Islet precursor cell (in vitro differentiated cells): ENCODE measurements around the gene PIGH.

Source experiments
- DNase-seq: peaks from one replicate; pipeline ENCODE4 v3.0.0-alpha.2; 2018

Gene PIGH

DNA sequence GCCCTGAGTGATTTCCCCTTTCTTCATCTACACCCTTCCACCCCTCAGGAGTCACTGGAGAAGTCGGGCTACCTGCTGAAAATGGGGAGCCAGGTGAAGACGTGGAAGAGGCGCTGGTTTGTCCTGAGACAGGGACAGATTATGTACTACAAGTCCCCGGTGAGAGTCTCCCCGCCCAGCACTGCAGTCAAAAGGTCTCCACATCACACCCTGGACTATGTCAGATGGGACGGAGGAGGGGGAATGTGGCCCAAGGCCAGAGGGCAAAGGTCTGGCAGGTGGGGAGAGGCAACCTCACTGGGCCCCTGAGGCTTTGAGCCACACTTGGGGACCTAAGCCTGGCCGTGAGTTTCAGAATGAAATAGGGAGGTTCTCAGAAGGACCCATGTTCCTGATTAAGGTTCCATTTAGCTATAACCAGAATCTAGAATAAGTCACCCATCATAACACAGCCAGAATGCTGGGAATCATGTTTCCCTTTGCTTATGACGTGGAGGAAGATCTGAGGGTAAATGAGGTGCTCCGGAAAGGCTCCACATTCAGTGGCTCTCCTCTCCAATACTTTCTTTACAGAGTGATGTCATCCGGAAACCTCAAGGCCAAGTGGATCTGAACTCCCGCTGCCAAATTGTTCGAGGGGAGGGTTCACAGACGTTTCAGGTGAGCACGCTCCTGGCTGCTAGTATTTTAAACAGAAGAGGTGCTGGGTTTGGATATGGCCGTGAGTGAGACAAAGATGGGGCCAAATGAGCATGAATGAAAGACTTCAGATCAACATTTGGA lies 26.6 kb downstream of the PIGH start:
- DNase-seq = peak; percentile 40

- DNase-seq = peak; percentile 34
Observed at GRCh38 chr14:67572608-67573007, 27.5 kb downstream of the PIGH start.

GRCh38 chr14:67571991-67572323 lies 28.1 kb downstream of the PIGH start:
- DNase-seq = peak; percentile 50

DNA sequence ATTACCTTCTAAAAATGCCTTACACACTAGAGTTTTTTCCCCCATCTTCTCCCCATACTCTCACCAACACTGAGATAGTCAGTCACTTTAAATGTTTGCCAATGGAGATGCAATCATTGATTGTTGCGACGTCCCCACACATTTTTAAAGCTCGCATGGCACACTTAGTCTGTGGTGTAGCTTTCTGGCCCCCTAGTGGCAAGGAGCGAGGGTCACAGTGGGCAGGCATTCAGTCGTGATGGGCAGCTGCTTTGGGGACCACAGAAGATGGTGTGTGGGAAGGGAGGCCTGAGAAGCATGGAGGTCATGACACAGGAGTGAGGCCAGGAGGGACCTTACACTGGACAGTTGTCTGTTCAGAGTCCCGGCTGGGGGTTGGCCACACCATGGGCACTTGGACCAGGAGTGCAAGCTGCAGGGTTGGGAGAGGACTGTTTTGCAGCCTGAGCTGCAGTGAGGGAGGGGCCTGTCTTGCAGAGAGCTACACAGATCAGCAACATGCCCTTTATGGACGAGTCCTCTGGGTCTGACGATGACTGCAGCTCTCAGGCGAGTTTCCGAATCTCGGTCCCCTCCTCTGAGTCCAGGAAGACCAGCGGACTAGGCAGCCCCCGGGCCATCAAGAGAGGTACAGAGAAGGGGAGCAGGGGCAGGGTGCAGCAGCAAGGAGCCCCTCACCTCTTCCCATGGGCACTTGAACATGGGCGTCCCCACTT lies 28.6 kb downstream of the PIGH start:
- peak; percentile 78 for DNase-seq

DNA sequence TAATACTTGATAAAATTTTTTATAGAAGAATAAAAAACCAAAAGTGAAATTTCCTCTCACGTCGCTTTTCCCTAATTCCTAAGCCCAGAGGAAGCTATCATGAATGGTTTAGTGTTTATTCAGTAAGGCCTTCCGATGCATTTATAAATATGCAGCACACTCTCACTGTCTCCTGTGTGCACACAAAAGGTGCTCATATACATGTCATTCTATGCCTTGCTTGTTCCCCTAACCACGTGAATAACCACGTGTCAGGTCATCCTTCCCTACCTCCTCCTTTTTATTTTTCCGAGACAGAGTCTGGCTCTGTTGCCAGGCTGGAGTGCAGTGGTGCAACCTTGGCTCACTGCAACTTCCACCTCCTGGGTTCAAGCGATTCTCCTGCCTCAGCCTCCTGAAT lies 29.6 kb downstream of the PIGH start:
- no peak for DNase-seq

GRCh38 chr14:67569651-67570290 lies 30.3 kb downstream of the PIGH start:
- peak; percentile 40 for DNase-seq

- peak; percentile 57 for DNase-seq
Observed at GRCh38 chr14:67569011-67569650, 30.9 kb downstream of the PIGH start.

DNA sequence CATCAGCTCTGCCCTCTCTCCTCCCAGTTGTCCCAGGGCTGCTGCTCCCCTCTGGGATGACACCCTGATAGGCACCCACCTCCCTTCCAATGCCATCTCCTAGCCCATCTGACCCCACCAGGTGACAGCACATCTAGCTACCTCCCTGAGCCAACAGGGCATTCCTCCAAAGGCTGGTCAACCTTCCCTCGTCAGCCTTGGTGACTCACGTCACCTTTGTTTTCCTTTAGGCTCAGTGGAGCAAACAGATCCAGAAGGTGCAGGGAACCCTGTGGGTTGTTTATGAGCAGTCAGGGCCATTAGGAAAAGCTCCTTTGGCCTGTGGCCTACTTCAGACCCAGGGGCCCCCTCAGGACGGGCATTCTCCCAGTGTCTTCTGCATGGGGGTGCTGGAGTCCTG lies 32.4 kb downstream of the PIGH start:
- DNase-seq = peak; percentile 49

DNA sequence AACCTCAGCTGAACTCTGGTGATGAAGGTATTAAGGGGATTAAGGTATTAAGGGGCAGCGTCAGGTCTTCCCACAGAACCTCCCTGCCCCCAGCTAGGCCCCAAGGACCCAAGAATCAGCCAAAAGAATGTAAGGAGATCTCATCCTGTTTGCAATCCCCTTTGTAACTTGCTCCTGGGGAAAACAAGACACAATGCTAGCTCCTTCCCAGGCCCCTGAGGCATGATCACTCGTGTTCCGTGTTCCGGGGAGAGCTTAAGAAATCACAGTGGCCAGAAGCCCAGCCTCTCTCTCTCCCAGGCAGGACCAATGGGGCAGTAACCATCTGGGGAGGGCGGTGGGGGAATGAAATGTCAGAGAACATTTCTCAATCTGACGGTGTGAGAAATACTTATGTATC lies 33.2 kb downstream of the PIGH start:
- peak; percentile 47 for DNase-seq

- no peak for DNase-seq
Observed at GRCh38 chr14:67564236-67564635, 35.8 kb downstream of the PIGH start.

DNA sequence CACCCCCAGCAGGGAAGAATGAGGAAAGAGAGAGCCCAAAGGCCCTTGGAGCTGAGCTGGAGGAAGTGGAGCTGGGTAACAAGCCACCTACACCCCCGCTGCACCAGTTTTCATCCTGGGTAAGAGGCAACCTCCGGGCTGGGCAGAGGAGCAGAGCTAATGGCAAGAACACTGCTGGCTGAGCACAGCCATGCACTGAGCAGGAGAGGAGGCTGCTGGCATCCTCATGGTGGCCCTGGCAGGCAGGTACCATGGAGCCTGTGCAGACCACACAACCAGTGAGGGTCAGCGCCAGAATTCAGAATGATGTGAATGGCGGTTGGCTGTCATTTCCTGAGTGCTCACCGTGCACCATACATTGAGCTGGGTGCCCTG lies 37.3 kb downstream of the PIGH start:
- no peak for DNase-seq

- peak; percentile 44 for DNase-seq
Observed at GRCh38 chr14:67562025-67562775, 37.9 kb downstream of the PIGH start.

GRCh38 chr14:67559639-67560038 lies 40.4 kb downstream of the PIGH start:
- no peak for DNase-seq

GRCh38 chr14:67557656-67558055 lies 42.4 kb downstream of the PIGH start:
- DNase-seq = no peak

DNA sequence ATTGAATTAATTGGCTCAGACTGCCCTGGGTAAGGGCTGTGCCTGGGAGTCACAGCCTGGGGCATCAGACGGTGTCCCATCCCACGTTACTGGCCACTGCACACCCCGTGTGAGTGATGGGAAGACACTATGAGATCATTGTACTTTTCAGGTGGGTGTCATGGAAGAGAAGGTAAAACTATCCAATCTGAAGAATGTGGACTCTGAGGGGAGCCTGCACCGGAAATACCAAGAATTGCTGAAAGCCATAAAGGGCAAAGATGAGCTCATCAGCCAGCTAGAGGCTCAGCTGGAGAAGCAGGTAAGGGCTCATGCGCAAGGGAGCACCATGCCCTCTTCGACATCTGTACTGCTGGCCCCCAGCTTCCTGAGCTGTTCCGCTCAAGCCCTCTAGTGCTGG lies 43.0 kb downstream of the PIGH start:
- DNase-seq = peak; percentile 84

- no peak for DNase-seq
Observed at GRCh38 chr14:67556671-67557070, 43.4 kb downstream of the PIGH start.

- no peak for DNase-seq
Observed at GRCh38 chr14:67555518-67556090, 44.5 kb downstream of the PIGH start.

- peak; percentile 32 for DNase-seq
Observed at GRCh38 chr14:67554341-67554740, 45.7 kb downstream of the PIGH start.

GRCh38 chr14:67553547-67553946 lies 46.5 kb downstream of the PIGH start:
- peak; percentile 29 for DNase-seq

DNA sequence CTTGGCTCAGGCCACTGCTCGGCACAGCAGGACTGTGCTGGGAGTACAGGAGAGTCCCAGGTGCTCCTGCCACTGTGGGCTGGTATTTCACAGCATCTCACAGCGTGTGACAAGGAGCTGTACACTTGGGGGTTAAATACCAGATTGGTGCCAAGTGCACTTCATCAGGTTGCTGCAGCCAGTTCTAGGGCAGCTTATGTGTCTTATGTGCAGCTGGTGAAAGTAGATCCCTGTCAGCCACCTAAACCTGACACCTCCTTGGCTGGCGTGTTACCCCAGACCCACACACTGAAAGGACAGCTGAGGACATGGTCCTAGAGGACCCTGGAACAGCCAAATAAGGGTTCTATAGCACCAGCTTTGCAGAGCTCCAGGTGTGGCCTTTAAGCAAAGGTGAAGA lies 48.1 kb downstream of the PIGH start:
- DNase-seq = no peak

- DNase-seq = no peak
Observed at GRCh38 chr14:67551123-67551522, 48.9 kb downstream of the PIGH start.

DNA sequence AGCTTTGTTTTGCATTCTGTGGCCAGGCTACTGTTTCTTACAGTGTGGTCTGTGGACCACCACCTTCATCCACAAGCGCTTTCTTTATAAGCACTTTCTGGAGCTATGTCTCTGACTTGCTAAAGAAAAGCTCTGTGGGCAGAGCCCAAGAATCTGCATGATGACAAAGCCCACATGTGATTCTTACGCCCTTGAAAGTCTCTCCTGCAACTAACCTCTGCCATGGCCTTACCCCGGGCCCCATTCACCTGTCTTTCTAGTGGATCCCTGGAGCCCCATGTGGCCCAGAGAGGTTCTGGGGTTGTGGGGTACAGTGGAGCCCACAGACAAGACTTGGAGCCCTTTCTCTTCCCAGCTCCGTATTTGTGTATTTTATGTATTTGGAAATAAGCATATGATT lies 50.3 kb downstream of the PIGH start:
- no peak for DNase-seq
